ENCODE data around the gene NCKIPSD.

DNA sequence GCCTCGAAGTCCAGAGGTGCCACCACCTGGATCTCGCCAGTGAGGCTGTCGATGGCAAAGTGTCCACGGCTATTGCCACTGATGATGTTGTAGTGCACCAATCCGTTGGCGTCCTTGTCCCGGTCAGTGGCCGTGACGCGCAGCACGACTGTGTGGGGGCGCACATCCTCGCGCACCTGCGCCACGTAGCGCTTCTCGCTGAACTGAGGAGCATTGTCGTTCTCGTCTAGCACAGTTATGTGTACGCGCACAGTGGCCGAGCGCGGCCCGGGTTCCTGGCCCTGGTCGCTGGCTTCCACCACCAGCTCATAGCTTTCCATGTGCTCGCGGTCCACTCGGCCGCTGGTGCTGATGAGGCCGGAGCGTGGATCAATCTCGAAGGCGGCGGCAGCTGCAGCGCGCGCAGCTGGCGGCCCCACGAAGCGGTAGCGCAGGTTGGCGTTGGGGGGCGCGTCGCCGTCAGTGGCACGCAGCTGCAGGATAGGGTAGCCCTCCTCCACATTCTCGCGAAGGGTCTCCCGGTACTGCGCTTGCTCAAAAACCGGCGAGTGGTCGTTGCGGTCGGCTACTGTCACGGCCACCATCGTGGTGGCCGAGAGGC is 24.8 kb downstream of the NCKIPSD start:
- TF ChIP-seq, protein P1, sequence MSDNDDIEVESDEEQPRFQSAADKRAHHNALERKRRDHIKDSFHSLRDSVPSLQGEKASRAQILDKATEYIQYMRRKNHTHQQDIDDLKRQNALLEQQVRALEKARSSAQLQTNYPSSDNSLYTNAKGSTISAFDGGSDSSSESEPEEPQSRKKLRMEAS (IDR thresholded peaks at IDR 0.05; ENCODE audit: low read depth): no peak
- no peak for TF ChIP-seq JUND (IDR thresholded peaks at IDR 0.05)
